IPS DF 6.9 (cell line): ENCODE results near the gene NKX6-2.
"Not testable (repeated sequence)": the region's sequence is repeated elsewhere in the genome, so short reads cannot be mapped to it uniquely, and the experiment has no call there.

Source experiments
- DNase-seq: peaks from one replicate; pipeline ENCODE4 v3.0.0-alpha.2; 2013; ENCODE audit warnings: low read depth, low spot score
- H3K27ac ChIP-seq: one replicate; pipeline ENCODE4 v1.5.1; 2013; ENCODE audit warnings: low read length, control low read depth
- H3K27me3 ChIP-seq: 2 replicates; pipeline ENCODE4 v1.6.1; 2013; ENCODE audit warnings: mild to moderate bottlenecking, low read length; ENCODE audit not compliant: control insufficient read depth, insufficient read depth
- H3K36me3 ChIP-seq: 2 replicates; pipeline ENCODE4 v1.6.1; 2013; ENCODE audit warnings: low read length; ENCODE audit not compliant: control insufficient read depth, insufficient read depth
- H3K4me1 ChIP-seq: 2 replicates; pipeline ENCODE4 v1.6.1; 2013; ENCODE audit warnings: low read length; ENCODE audit not compliant: control insufficient read depth, insufficient read depth
- H3K4me3 ChIP-seq: 2 replicates; pipeline ENCODE4 v1.5.1; 2013; ENCODE audit warnings: mild to moderate bottlenecking, low read length
- H3K9me3 ChIP-seq: 2 replicates; pipeline ENCODE4 v1.6.1; 2013; ENCODE audit warnings: low read length, inconsistent platforms; ENCODE audit not compliant: control insufficient read depth, insufficient read depth
- WGBS: extraction: QIAGEN DNeasy Blood & Tissue Kit; methylation state at CpG from one replicate; pipeline ENCODE4 v1.1.7; 2013; ENCODE audit warnings: mixed read lengths, missing lambda C conversion rate; ENCODE audit not compliant: insufficient read length, insufficient coverage; 5-methylcytosine and 5-hydroxymethylcytosine counted together

NKX6-2 gene

GRCh38 chr10:132826524-132827422, 40.8 kb upstream of the NKX6-2 start:
- no peaks in the 10 kb centered on the region for H3K36me3 ChIP-seq
- H3K27ac ChIP-seq, result no peak overlapping the region
- no peaks in the 10 kb centered on the region for H3K4me1 ChIP-seq
- H3K27me3 ChIP-seq, result no peaks in the 10 kb centered on the region
- no peaks in the 10 kb centered on the region; the same call in 1 of the 2 replicates for H3K9me3 ChIP-seq
- no peak overlapping the region for H3K4me3 ChIP-seq
- DNase-seq, result no peak
- WGBS, result no CpG with 5 or more reads among the region's 36 CpGs

GRCh38 chr10:132825783-132826523, 40.0 kb upstream of the NKX6-2 start:
- DNase-seq, H3K4me3 ChIP-seq, H3K36me3 ChIP-seq, H3K9me3 ChIP-seq, H3K27ac ChIP-seq, H3K4me1 ChIP-seq, H3K27me3 ChIP-seq: not testable (repeated sequence)
- whole genome bisulfite sequencing, result no CpG with 5 or more reads among the region's 34 CpGs

- H3K27ac ChIP-seq, result no peak overlapping the region
- no peaks in the 10 kb centered on the region for H3K9me3 ChIP-seq
- WGBS, result no CpG with 5 or more reads among the region's 13 CpGs
- H3K36me3 ChIP-seq, result no peaks in the 10 kb centered on the region
- H3K27me3 ChIP-seq, result no peaks in the 10 kb centered on the region
- H3K4me1 ChIP-seq, result no peaks in the 10 kb centered on the region
- no peak overlapping the region for H3K4me3 ChIP-seq
- no peak for DNase-seq
Observed at GRCh38 chr10:132820056-132820455, 34.1 kb upstream of the NKX6-2 start.

GRCh38 chr10:132817701-132818211, 31.8 kb upstream of the NKX6-2 start:
- Histone ChIP-seq H3K9me3 (no peaks in the 10 kb centered on the region), H3K27me3 (no peaks in the 10 kb centered on the region), H3K36me3 (no peaks in the 10 kb centered on the region), H3K27ac (no peak overlapping the region), H3K4me1 (no peaks in the 10 kb centered on the region), H3K4me3 (no peak overlapping the region)
- DNase-seq, result no peak
- WGBS, result no CpG with 5 or more reads among the region's 29 CpGs

GRCh38 chr10:132816718-132817117, 30.8 kb upstream of the NKX6-2 start:
- whole genome bisulfite sequencing, result no CpG with 5 or more reads among the region's 12 CpGs
- DNase-seq, result no peak
- H3K27me3 ChIP-seq, result no peaks in the 10 kb centered on the region

GRCh38 chr10:132815168-132815857, 29.4 kb upstream of the NKX6-2 start:
- Histone ChIP-seq H3K36me3 (no peaks in the 10 kb centered on the region), H3K9me3 (no peaks in the 10 kb centered on the region), H3K27ac (no peak overlapping the region), H3K27me3 (no peaks in the 10 kb centered on the region), H3K4me3 (no peak overlapping the region), H3K4me1 (no peaks in the 10 kb centered on the region)
- DNase-seq, result no peak
- no CpG with 5 or more reads among the region's 18 CpGs for WGBS

More at GRCh38 chr10:132816718-132817117, 30.8 kb upstream of the NKX6-2 start:
- H3K4me1 ChIP-seq, result no peaks in the 10 kb centered on the region
- H3K27ac ChIP-seq, result no peak overlapping the region
- H3K4me3 ChIP-seq, result no peak overlapping the region
- no peaks in the 10 kb centered on the region for H3K9me3 ChIP-seq
- H3K36me3 ChIP-seq, result no peaks in the 10 kb centered on the region

- Histone ChIP-seq H3K4me1 (no peaks in the 10 kb centered on the region), H3K4me3 (no peak overlapping the region)
- WGBS, result no CpG with 5 or more reads among the region's 16 CpGs
Observed at GRCh38 chr10:132814469-132814856, 28.5 kb upstream of the NKX6-2 start.

GRCh38 chr10:132813560-132814468, 27.9 kb upstream of the NKX6-2 start:
- Histone ChIP-seq H3K4me1 (no peaks in the 10 kb centered on the region), H3K27me3 (no peaks in the 10 kb centered on the region), H3K9me3 (no peaks in the 10 kb centered on the region), H3K4me3 (no peak overlapping the region), H3K36me3 (no peaks in the 10 kb centered on the region), H3K27ac (no peak overlapping the region)
- no CpG with 5 or more reads among the region's 28 CpGs for WGBS
- DNase-seq, result no peak

More at GRCh38 chr10:132814469-132814856, 28.5 kb upstream of the NKX6-2 start:
- no peaks in the 10 kb centered on the region for H3K9me3 ChIP-seq
- no peak overlapping the region for H3K27ac ChIP-seq
- DNase-seq, result no peak
- no peaks in the 10 kb centered on the region for H3K27me3 ChIP-seq
- H3K36me3 ChIP-seq, result no peaks in the 10 kb centered on the region

- WGBS, result no CpG with 5 or more reads among the region's 10 CpGs
Observed at GRCh38 chr10:132813001-132813401, 27.1 kb upstream of the NKX6-2 start.

More at GRCh38 chr10:132813001-132813401, 27.1 kb upstream of the NKX6-2 start:
- Histone ChIP-seq H3K4me1 (peaks cover 3% of the 10 kb centered on the region; the same call in 1 of the 2 replicates), H3K9me3 (no peaks in the 10 kb centered on the region), H3K27me3 (no peaks in the 10 kb centered on the region), H3K27ac (no peak overlapping the region), H3K4me3 (no peak overlapping the region), H3K36me3 (no peaks in the 10 kb centered on the region)
- no peak for DNase-seq
